Endothelial cell of umbilical vein (primary cell): ENCODE measurements around the gene ELOB.

Source experiments
- CTCF ChIP-seq, 2 donors: IDR thresholded peaks; 1 replicate in 1 of 2; 2 replicates in 1 of 2; pipeline ENCODE4 v1.5.1; 2011; ENCODE audit warnings: low read length in 2 of 2, mild to moderate bottlenecking in 2 of 2, moderate library complexity in 2 of 2, control low read depth in 1 of 2, inconsistent platforms in 1 of 2, low read depth in 1 of 2; ENCODE audit not compliant: insufficient read depth in 1 of 2; ENCODE audit errors: extremely low read depth in 1 of 2
- POLR2AphosphoS5 ChIP-seq: IDR thresholded peaks from 2 replicates; pipeline ENCODE4 v1.6.1; 2012; ENCODE audit warnings: low read depth, mild to moderate bottlenecking, control low read depth, low read length, moderate library complexity; ENCODE audit not compliant: insufficient read depth

DNA sequence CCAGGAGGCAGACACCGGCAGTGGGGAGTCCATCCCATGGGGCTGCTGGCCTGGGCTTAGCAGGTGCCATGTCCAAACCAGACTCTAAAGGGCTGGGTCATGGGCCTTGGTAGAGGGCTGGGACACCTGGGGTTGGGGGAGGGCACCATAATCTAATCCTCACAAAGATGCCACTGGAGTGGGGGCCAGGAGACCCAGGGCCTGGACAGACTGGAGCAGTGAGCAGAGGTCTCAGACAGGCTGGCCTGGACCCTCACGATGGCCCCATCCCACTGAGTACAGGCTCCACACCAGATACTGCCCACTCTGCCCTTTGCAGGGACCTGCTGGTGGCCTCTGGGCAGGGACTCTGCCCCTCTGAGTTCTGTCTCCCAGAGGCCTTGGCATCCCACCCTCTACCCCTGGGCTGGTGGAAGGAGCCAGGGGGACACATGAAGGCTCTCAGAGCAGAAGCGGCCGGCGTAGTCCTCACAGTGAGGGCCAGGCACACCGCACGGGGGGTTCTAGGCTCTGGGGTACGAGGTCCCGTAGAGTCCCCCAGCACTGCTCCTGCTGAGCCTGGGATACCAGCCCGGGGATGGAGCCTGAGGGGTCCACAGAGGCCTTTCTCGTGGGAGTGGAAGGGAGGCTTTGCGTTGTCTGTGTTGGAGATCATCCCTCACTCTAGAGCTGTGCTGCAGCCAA, 34.6 kb downstream of the ELOB start:
- TF ChIP-seq CTCF (IDR thresholded peaks at IDR 0.05; ENCODE audit: extremely low read depth in 1 of 2, insufficient read depth in 1 of 2, low read depth in 1 of 2, low read length in 2 of 2), result no peak
- TF ChIP-seq POLR2AphosphoS5, result no peak
